OCI-LY3 (cell line): ENCODE results near the gene DCBLD1.

Experiments used
- CTCF ChIP-seq: fragments of 200-600, 300-600 bp; sonication (generic); IDR thresholded peaks from 2 replicates; pipeline ENCODE4 v1.5.1; 2014; ENCODE audit warnings: antibody characterized with exemption, low read length, low read depth
- EZH2phosphoT487 ChIP-seq: fragments of 200-600 bp; shearing (Covaris generic); IDR thresholded peaks from 2 replicates; pipeline ENCODE4 v1.6.1; 2018; ENCODE audit warnings: antibody characterized with exemption, mixed run types, low read depth

GRCh38 chr6:117591405-117591804 is 108.9 kb downstream of the DCBLD1 start:
- no peak for TF ChIP-seq CTCF
- no peak for TF ChIP-seq EZH2phosphoT487
